HG03103 (cell line): ENCODE results near the gene ADAD2.

Experiments
- ATAC-seq: cut with Tn5 transposase; IDR thresholded peaks from one replicate; pipeline ENCODE4 v1.9.1; 2021; ENCODE audit warnings: low read depth; ENCODE audit not compliant: unreplicated experiment

Gene ADAD2

DNA sequence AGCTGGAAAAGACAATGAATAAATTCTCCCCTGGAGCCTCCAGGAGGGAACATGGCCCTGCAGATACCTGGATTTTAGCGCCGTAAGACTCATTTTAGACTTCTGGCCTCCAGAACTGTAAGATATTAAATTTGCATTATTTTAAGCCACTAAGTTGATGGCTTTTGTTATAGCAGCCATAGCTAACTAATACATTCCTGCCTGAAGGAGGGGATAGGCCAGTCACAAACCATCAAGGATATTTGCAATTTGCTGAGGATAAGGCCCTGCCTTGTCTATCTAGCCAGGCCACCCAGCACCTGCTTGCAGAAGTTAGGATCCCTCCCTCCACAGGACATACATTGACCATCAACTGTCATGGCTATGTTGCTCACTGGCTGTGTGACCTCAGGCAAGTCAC lies 53.8 kb downstream of the ADAD2 start:
- ATAC-seq, result no peak

- ATAC-seq, result no peak
These were observed 55.2 kb downstream of the ADAD2 start for GRCh38 chr16:84245956-84246678.

DNA sequence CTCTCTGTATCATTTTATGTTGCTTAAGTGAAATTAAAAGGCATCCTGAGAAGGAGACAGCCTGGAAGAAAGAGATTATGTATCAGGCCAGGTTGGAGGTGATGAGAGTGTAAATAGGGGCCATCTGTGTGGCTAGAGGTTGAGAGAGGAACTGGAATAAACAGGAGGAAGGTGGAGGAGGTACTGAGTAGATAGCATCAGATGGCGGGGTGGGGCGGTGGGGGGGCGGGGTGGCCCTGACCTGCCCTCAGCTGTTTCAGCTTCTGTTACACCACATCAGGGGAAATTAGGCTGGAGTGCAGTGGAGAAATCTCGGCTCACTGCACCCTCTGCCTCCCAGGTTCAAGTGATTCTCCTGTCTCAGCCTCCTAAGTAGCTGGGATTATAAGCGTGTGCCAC lies 55.7 kb downstream of the ADAD2 start:
- no peak for ATAC-seq
